B cell (primary cell): Measurements from ENCODE around the gene HTR1D. TPM values are rescaled to one million over a fixed set of nuclear protein-coding genes. Genes with fewer than 3 reads are reported as not detected.

Experiments
- ATAC-seq: fragments of 200-7000 bp; cut with Tn5 transposase; one replicate; pipeline ENCODE4 v1.10.0; 2021; ENCODE audit warnings: low read depth, mild to moderate bottlenecking, moderate number of reproducible peaks, moderate library complexity
- CTCF ChIA-PET: fragments of 350-600 bp; sonication (Branson Sonifier 250); formaldehyde crosslinking; loops from one replicate; lab custom pipeline; 2021; ENCODE audit warnings: antibody characterized with exemption, inconsistent platforms; lab: Charles Lee
- POLR2A ChIA-PET: fragments of 350-600 bp; sonication (Branson Sonifier 250); formaldehyde crosslinking; loops from one replicate; lab custom pipeline; 2021; ENCODE audit warnings: antibody characterized with exemption; lab: Charles Lee
- DNase-seq: peaks from one replicate; pipeline ENCODE4 v3.0.0; 2013
- H2AFZ ChIP-seq: 2 replicates; pipeline ENCODE4 v1.6.1; 2012; ENCODE audit warnings: mild to moderate bottlenecking, low read depth, low read length; ENCODE audit not compliant: insufficient read depth, poor library complexity, severe bottlenecking
- H3K27ac ChIP-seq, 2 donors: 1 replicate in 1 of 2; 2 replicates in 1 of 2; pipeline ENCODE4 v1.5.1; 2012 to 2013; ENCODE audit warnings: low read length in 2 of 2, mild to moderate bottlenecking in 2 of 2, moderate library complexity in 1 of 2
- H3K27me3 ChIP-seq, 4 experiments: fragments of 200-600 bp in 1 of 4; sonication (generic) in 1 of 4; replicated peaks in 1 of 4; 1 replicate in 2 of 4; 2 replicates in 2 of 4; pipeline versions ENCODE4 v1.6.1 to v1.7.0; 2013 to 2016; ENCODE audit warnings: low read length in 3 of 4, mild to moderate bottlenecking in 2 of 4, mixed read lengths in 1 of 4, moderate library complexity in 1 of 4; ENCODE audit not compliant: insufficient read depth in 4 of 4, control insufficient read depth in 3 of 4; ENCODE audit errors: control extremely low read depth in 1 of 4
- H3K36me3 ChIP-seq, 2 experiments: replicated peaks in 1 of 2; 1 replicate in 1 of 2; 2 replicates in 1 of 2; pipeline versions ENCODE4 v1.6.1 to v1.7.1; 2013; ENCODE audit warnings: low read length in 1 of 2; ENCODE audit not compliant: insufficient read depth in 2 of 2, control insufficient read depth in 1 of 2; ENCODE audit errors: control extremely low read depth in 1 of 2, extremely low read depth in 1 of 2
- H3K4me1 ChIP-seq, 2 donors: fragments of 200-600 bp in 1 of 2; sonication (generic) in 1 of 2; 1 replicate in 1 of 2; 2 replicates in 1 of 2; pipeline versions ENCODE4 v1.5.1 to v1.6.1; 2013 to 2017; ENCODE audit warnings: low read length in 2 of 2; ENCODE audit not compliant: control insufficient read depth in 2 of 2, insufficient read depth in 2 of 2
- H3K4me2 ChIP-seq: replicated peaks from 2 replicates; pipeline ENCODE3; 2012; ENCODE audit warnings: mild to moderate bottlenecking, low read depth, low read length; ENCODE audit not compliant: poor library complexity, severe bottlenecking
- H3K4me3 ChIP-seq, 5 experiments: fragments of 200-600 bp in 1 of 5; sonication (generic) in 1 of 5; 1 replicate in 3 of 5; 2 replicates in 2 of 5; pipeline versions ENCODE4 v1.5.1 to v1.7.0; 2011 to 2016; ENCODE audit warnings: low read length in 4 of 5, mild to moderate bottlenecking in 4 of 5, low read depth in 2 of 5, control low read depth in 1 of 5, moderate library complexity in 1 of 5; ENCODE audit not compliant: insufficient read depth in 1 of 5; ENCODE audit errors: control extremely low read depth in 1 of 5, extremely low read depth in 1 of 5
- H3K79me2 ChIP-seq: fragments of 200-600 bp; sonication (generic); one replicate; pipeline ENCODE4 v1.6.0; 2016; ENCODE audit warnings: low read length; ENCODE audit not compliant: control insufficient read depth, insufficient read depth
- H3K9ac ChIP-seq: fragments of 200-600 bp; sonication (generic); 2 replicates; pipeline ENCODE4 v1.6.1; 2017; ENCODE audit warnings: mild to moderate bottlenecking, low read length, moderate library complexity
- H3K9me3 ChIP-seq, 3 donors: one replicate each; pipeline versions ENCODE4 v1.6.1 to v1.7.1; 2013; ENCODE audit warnings: low read length in 2 of 3; ENCODE audit not compliant: control insufficient read depth in 2 of 3, insufficient read depth in 1 of 3; ENCODE audit errors: control extremely low read depth in 1 of 3
- H4K20me1 ChIP-seq: 2 replicates; pipeline ENCODE4 v1.6.0; 2012; ENCODE audit warnings: mild to moderate bottlenecking, low read length; ENCODE audit not compliant: insufficient read depth, control insufficient read depth, poor library complexity, severe bottlenecking
- H3K27ac Mint-ChIP-seq: one replicate; pipeline ENCODE4 v1.8.0; 2021; ENCODE audit warnings: mixed read lengths
- H3K27me3 Mint-ChIP-seq: one replicate; pipeline ENCODE4 v1.8.0; 2021; ENCODE audit warnings: mixed read lengths
- H3K4me1 Mint-ChIP-seq: one replicate; pipeline ENCODE4 v1.8.0; 2021; ENCODE audit warnings: mixed read lengths
- H3K4me3 Mint-ChIP-seq: one replicate; pipeline ENCODE4 v1.8.0; 2021; ENCODE audit warnings: mixed read lengths
- H3K9me3 Mint-ChIP-seq: one replicate; pipeline ENCODE4 v1.8.0; 2022; ENCODE audit warnings: mixed read lengths; ENCODE audit not compliant: insufficient read depth
- EZH2 ChIP-seq: IDR thresholded peaks from 2 replicates; pipeline ENCODE4 v1.6.1; 2012; ENCODE audit warnings: borderline replicate concordance, low read depth, mild to moderate bottlenecking, moderate library complexity, low read length; ENCODE audit not compliant: insufficient read depth, poor library complexity, severe bottlenecking
- WGBS: methylation state at CpG from one replicate; pipeline ENCODE4 v1.1.5; 2013; ENCODE audit warnings: missing lambda C conversion rate; ENCODE audit not compliant: insufficient coverage; 5-methylcytosine and 5-hydroxymethylcytosine counted together
- intact Hi-C: fragments of 100-400 bp; cut with micrococcal nuclease; formaldehyde crosslinking; loops from one replicate; pipeline ENCODE4 v1.10.0; 2022
- polyA plus RNA-seq: library from polyadenylated mRNA; depleted of rRNA; stranded (reverse); fragments of >200 nt; gene quantifications from 2 replicates; pipeline ENCODE4 v1.2.3, GENCODE V29; 2012
- small RNA-seq: library from RNA; depleted of rRNA; stranded (forward); fragments of <200 nt; gene quantifications from one replicate; pipeline ENCODE3, GENCODE V24; 2012; ENCODE audit warnings: low replicate concordance, low read depth; ENCODE audit not compliant: insufficient read length
- total RNA-seq, 2 donors: library from RNA; stranded (reverse); fragments of 120-200 nt in 1 of 2; gene quantifications; 1 replicate in 1 of 2; 2 replicates in 1 of 2; pipeline versions ENCODE4 v1.2.3 to v1.2.4, GENCODE V29; 2013 to 2022
- TF ChIP-seq, protein P1 (sequence below): fragments of 200-600 bp; IDR thresholded peaks from one replicate; pipeline ENCODE4 v1.8.0; 2022; ENCODE audit warnings: antibody characterized with exemption, mild to moderate bottlenecking

Gene HTR1D
- total and polyA plus RNA-seq, 2 donors (not counting 1 experiment from before 2014, with no cell fraction given): not detected

DNA sequence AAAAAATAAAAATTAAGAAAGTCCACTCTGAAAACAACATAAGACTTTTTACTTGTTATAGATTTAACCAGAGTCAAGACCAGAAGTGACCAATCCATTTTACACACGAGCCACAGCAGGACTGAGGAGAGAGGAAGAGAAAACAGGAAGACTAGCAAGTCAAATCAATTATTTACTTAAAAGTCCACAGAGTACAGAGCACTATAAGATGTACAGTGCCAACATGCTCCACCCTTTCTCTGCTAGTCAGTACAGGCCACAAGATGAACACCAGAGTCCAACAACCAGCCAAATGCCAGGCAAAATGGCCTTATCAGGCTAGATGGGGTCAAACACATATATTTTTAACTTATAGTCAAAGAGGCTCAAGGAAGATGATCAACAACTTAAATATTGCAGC, 68.2 kb downstream of the HTR1D start:
- no peak overlapping the region for H3K9ac ChIP-seq
- H3K4me1 ChIP-seq: no peaks in the 10 kb centered on the region
- H4K20me1 ChIP-seq: no peaks in the 10 kb centered on the region
- Mint-ChIP-seq H3K4me3 (no peak overlapping the region), H3K9me3 (no peaks in the 10 kb centered on the region), H3K27me3 (no peaks in the 10 kb centered on the region), H3K4me1 (peaks cover 5% of the 10 kb centered on the region), H3K27ac (no peak overlapping the region)
- no peak overlapping the region for H3K4me2 ChIP-seq
- no CpG with 5 or more reads among the region's 1 CpG for WGBS
- no peak for ATAC-seq
- DNase-seq: no peak
- TF ChIP-seq EZH2: no peak
- TF ChIP-seq, protein P1, sequence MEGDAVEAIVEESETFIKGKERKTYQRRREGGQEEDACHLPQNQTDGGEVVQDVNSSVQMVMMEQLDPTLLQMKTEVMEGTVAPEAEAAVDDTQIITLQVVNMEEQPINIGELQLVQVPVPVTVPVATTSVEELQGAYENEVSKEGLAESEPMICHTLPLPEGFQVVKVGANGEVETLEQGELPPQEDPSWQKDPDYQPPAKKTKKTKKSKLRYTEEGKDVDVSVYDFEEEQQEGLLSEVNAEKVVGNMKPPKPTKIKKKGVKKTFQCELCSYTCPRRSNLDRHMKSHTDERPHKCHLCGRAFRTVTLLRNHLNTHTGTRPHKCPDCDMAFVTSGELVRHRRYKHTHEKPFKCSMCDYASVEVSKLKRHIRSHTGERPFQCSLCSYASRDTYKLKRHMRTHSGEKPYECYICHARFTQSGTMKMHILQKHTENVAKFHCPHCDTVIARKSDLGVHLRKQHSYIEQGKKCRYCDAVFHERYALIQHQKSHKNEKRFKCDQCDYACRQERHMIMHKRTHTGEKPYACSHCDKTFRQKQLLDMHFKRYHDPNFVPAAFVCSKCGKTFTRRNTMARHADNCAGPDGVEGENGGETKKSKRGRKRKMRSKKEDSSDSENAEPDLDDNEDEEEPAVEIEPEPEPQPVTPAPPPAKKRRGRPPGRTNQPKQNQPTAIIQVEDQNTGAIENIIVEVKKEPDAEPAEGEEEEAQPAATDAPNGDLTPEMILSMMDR: no peak
- intact Hi-C loops: no loop called here
- H3K36me3 ChIP-seq: no peaks in the 10 kb centered on the region
- H3K27ac ChIP-seq: no peak overlapping the region
- ChIA-PET CTCF (interaction anchor here (0.6 to 1.7 kb wide), 4 partner anchors 35 to 157 kb away, joined by 4 to 6 read pairs (median 4); no protein-coding TSS in a partner anchor), POLR2A (no interaction called here)
- H3K79me2 ChIP-seq: peaks cover 37% of the 10 kb centered on the region
- no peaks in the 10 kb centered on the region for H3K9me3 ChIP-seq
- no peaks in the 10 kb centered on the region for H3K27me3 ChIP-seq
- H2AFZ ChIP-seq: no peak overlapping the region
- no peak overlapping the region for H3K4me3 ChIP-seq

DNA sequence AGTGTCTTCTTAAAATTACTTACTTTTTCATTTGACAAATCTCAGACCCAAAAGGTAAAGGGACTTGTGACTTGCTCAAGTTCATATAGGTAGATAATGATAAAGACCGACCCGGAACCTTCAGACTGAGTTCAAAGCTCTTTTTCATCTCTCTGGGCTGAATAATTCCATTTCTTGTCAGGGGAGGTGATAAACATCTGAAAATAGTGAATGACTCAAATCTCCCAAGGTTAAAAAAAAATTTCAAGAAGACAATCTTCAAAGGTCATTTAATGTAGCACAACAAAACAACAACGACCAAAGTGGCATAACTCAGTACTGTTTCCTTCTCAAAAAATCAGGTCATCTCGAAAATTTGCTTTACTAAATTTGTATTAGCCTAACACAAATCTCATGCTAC, 69.2 kb downstream of the HTR1D start:
- CTCF ChIA-PET: interaction anchor here (1.7 kb wide), 1 partner anchor 37 kb away, joined by 5 read pairs; no protein-coding TSS in a partner anchor
- TF ChIP-seq, protein P1: no peak
- TF ChIP-seq EZH2: no peak
- DNase-seq: no peak
- H4K20me1 ChIP-seq: no peaks in the 10 kb centered on the region
- Mint-ChIP-seq H3K9me3 (no peaks in the 10 kb centered on the region), H3K4me1 (peaks cover 5% of the 10 kb centered on the region), H3K27ac (no peak overlapping the region), H3K4me3 (no peak overlapping the region), H3K27me3 (no peaks in the 10 kb centered on the region)
- no peak overlapping the region for H3K4me2 ChIP-seq
- peaks cover 31% of the 10 kb centered on the region for H3K79me2 ChIP-seq
- no peaks in the 10 kb centered on the region for H3K4me1 ChIP-seq
- ATAC-seq: no peak
- H2AFZ ChIP-seq: no peak overlapping the region
- H3K27me3 ChIP-seq: no peaks in the 10 kb centered on the region
- H3K27ac ChIP-seq: no peak overlapping the region
- POLR2A ChIA-PET: no interaction called here
- intact Hi-C loops: no loop called here
- WGBS: 69% methylated on average over 2 of the region's 4 CpGs
- H3K9ac ChIP-seq: no peak overlapping the region
- H3K9me3 ChIP-seq: no peaks in the 10 kb centered on the region
- no peak overlapping the region for H3K4me3 ChIP-seq
- no peaks in the 10 kb centered on the region for H3K36me3 ChIP-seq

Small RNA genes within 50 kb of the gene (small RNA-seq; reads per million reads assigned to genes)
- gene RNU6-135P: not detected
- not detected for gene RNU6-514P

Other genes with a start within 250 kb of the HTR1D start
- not detected in 2 replicates for gene LACTBL1, start 244.6 kb downstream of the HTR1D start, total RNA-seq
- not detected in 2 replicates for gene LACTBL1, start 244.6 kb downstream of the HTR1D start, polyA plus RNA-seq
- gene TEX46, start 201.7 kb downstream of the HTR1D start, total RNA-seq: 0.64 TPM in 1 of 2 replicates, not detected in the other
- not detected in 2 replicates for gene TEX46, start 201.7 kb downstream of the HTR1D start, polyA plus RNA-seq
- 45.9 and 47.4 TPM in 2 replicates for gene KDM1A, start 198.0 kb downstream of the HTR1D start, total RNA-seq
- 30.2 and 44.0 TPM in 2 replicates for gene KDM1A, start 198.0 kb downstream of the HTR1D start, polyA plus RNA-seq
- gene LUZP1, start 48.6 kb downstream of the HTR1D start, total RNA-seq: 12.8 and 12.9 TPM in 2 replicates
- 2.0 and 2.9 TPM in 2 replicates for gene LUZP1, start 48.6 kb downstream of the HTR1D start, polyA plus RNA-seq
- gene HNRNPR, start 126.8 kb upstream of the HTR1D start, total RNA-seq: 132 and 142 TPM in 2 replicates
- 52.2 and 104 TPM in 2 replicates for gene HNRNPR, start 126.8 kb upstream of the HTR1D start, polyA plus RNA-seq
- gene ZNF436, start 152.3 kb upstream of the HTR1D start, total RNA-seq: 9.4 and 10.1 TPM in 2 replicates
- gene ZNF436, start 152.3 kb upstream of the HTR1D start, polyA plus RNA-seq: 1.9 and 2.1 TPM in 2 replicates
- gene TCEA3, start 207.2 kb upstream of the HTR1D start, total RNA-seq: not detected in 2 replicates
- 0.22 and 0.58 TPM in 2 replicates for gene TCEA3, start 207.2 kb upstream of the HTR1D start, polyA plus RNA-seq